ENCODE measurements around the gene CATSPER4. TPM values are rescaled to one million over a fixed set of nuclear protein-coding genes. Genes with fewer than 3 reads are reported as not detected.

The CATSPER4 gene
- total RNA-seq, 1 experiment from 2014 or later, result not detected

DNA sequence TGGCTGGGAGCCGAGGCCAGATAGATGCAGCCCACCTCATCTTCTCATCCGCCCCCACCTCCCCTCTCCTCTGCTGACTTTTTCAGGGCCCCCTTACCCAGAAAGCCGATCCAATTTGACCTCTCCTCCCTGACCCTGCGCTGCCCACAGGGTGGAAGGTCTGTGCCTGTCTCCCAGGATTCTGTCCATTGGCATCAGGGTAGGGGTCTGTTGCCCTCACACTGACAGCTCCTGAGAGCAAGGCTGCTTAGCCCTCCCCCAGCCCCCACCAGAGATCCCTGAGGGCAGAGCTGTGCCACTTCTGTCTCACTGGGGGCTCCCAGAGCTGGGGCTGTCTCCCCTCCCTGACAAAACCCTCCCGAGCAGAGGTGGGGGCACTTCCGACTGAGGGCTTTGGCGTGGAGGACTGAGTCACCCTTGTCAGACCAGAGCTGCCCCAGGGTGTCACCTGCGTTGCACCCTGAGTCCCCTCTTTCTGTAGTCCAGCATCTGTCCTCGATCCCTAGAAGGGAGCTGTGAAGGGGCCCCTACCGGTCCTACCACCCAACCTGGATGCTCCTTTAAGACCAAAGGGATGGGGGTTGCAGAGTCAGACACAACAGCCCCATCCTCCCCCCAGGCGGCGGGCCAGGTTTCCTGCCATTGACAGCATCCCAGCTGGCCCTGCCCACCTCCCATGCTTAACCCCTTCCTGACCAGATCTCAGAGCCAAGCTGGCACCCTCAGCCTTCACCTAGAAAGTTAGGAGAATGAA, 33.9 kb upstream of the CATSPER4 start:
- Mint-ChIP-seq H3K36me3 (ENCODE audit: insufficient read depth, unreplicated experiment) (no peaks in the 10 kb centered on the region), H3K4me1 (ENCODE audit: low read depth, unreplicated experiment) (no peaks in the 10 kb centered on the region), H3K4me3 (ENCODE audit: low read depth, unreplicated experiment) (no peak overlapping the region), H3K27ac (ENCODE audit: unreplicated experiment) (no peak overlapping the region), H3K9me3 (ENCODE audit: low read depth, unreplicated experiment) (no peaks in the 10 kb centered on the region), H3K27me3 (ENCODE audit: unreplicated experiment) (peaks cover 27% of the 10 kb centered on the region)
- intact Hi-C loops (cut with micrococcal nuclease; ENCODE audit: unreplicated experiment), result no loop called here
- BruUV-seq (replicated peaks), result no TSS peak
- CTCF ChIA-PET, result no interaction called here
- TF ChIP-seq, protein P1, sequence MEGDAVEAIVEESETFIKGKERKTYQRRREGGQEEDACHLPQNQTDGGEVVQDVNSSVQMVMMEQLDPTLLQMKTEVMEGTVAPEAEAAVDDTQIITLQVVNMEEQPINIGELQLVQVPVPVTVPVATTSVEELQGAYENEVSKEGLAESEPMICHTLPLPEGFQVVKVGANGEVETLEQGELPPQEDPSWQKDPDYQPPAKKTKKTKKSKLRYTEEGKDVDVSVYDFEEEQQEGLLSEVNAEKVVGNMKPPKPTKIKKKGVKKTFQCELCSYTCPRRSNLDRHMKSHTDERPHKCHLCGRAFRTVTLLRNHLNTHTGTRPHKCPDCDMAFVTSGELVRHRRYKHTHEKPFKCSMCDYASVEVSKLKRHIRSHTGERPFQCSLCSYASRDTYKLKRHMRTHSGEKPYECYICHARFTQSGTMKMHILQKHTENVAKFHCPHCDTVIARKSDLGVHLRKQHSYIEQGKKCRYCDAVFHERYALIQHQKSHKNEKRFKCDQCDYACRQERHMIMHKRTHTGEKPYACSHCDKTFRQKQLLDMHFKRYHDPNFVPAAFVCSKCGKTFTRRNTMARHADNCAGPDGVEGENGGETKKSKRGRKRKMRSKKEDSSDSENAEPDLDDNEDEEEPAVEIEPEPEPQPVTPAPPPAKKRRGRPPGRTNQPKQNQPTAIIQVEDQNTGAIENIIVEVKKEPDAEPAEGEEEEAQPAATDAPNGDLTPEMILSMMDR (IDR thresholded peaks at IDR 0.05; ENCODE audit: unreplicated experiment), result no peak
- DNase-seq, result no peak

GRCh38 chr1:26158271-26158907, 32.0 kb upstream of the CATSPER4 start:
- Mint-ChIP-seq H3K27ac (ENCODE audit: unreplicated experiment) (no peak overlapping the region), H3K36me3 (ENCODE audit: insufficient read depth, unreplicated experiment) (peaks cover 5% of the 10 kb centered on the region), H3K4me1 (ENCODE audit: low read depth, unreplicated experiment) (no peaks in the 10 kb centered on the region), H3K9me3 (ENCODE audit: low read depth, unreplicated experiment) (no peaks in the 10 kb centered on the region), H3K4me3 (ENCODE audit: low read depth, unreplicated experiment) (no peak overlapping the region), H3K27me3 (ENCODE audit: unreplicated experiment) (peaks cover 25% of the 10 kb centered on the region)
- DNase-seq, result no peak
- CTCF ChIA-PET, result no interaction called here
- no TSS peak for BruUV-seq (replicated peaks)
- TF ChIP-seq, protein P1 (IDR thresholded peaks at IDR 0.05; ENCODE audit: unreplicated experiment), result no peak
- intact Hi-C loops (cut with micrococcal nuclease; ENCODE audit: unreplicated experiment), result no loop called here

- Mint-ChIP-seq H3K27me3 (ENCODE audit: unreplicated experiment) (peaks cover 18% of the 10 kb centered on the region), H3K36me3 (ENCODE audit: insufficient read depth, unreplicated experiment) (peaks cover 5% of the 10 kb centered on the region), H3K27ac (ENCODE audit: unreplicated experiment) (no peak within 1 kb of the TSS), H3K4me3 (ENCODE audit: low read depth, unreplicated experiment) (no peak within 1 kb of the TSS), H3K9me3 (ENCODE audit: low read depth, unreplicated experiment) (no peaks in the 10 kb centered on the region), H3K4me1 (ENCODE audit: low read depth, unreplicated experiment) (no peaks in the 10 kb centered on the region)
- intact Hi-C loops (cut with micrococcal nuclease; ENCODE audit: unreplicated experiment), result no loop called here
- DNase-seq, result no peak
- TF ChIP-seq, protein P1 (IDR thresholded peaks at IDR 0.05; ENCODE audit: unreplicated experiment), result no peak
- no TSS peak for BruUV-seq (replicated peaks)
- CTCF ChIA-PET, result no interaction called here
These were observed 31.3 kb upstream of the CATSPER4 start, which contains the start of gene FAM110D for GRCh38 chr1:26158908-26159742. Gene FAM110D (plus strand): TSS chr1:26159079. CDS start chr1:26161292, 2,213 bp downstream.

DNA sequence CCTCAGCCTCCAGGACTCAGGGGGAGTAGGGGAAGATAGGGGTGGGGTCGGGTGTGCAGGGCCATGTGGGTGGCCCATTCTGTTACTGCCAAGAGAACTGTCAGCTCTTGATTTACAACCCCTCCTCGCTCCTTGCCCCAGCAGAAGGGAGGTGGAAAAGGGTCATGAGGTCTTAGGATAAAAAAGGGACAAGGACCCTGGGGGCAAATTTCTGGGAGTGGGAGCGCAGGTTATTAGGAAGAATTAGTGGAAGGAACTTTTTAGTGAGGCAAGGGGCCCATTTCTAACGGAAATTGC, 30.7 kb upstream of the CATSPER4 start:
- BruUV-seq (replicated peaks), result no TSS peak
- intact Hi-C loops (cut with micrococcal nuclease; ENCODE audit: unreplicated experiment), result loop anchor here (5.0 kb wide), 1 partner anchor 52 kb away; no protein-coding TSS in a partner anchor
- CTCF ChIA-PET, result no interaction called here
- Mint-ChIP-seq H3K4me3 (ENCODE audit: low read depth, unreplicated experiment) (no peak overlapping the region), H3K27ac (ENCODE audit: unreplicated experiment) (no peak overlapping the region), H3K4me1 (ENCODE audit: low read depth, unreplicated experiment) (no peaks in the 10 kb centered on the region), H3K36me3 (ENCODE audit: insufficient read depth, unreplicated experiment) (peaks cover 10% of the 10 kb centered on the region), H3K9me3 (ENCODE audit: low read depth, unreplicated experiment) (no peaks in the 10 kb centered on the region), H3K27me3 (ENCODE audit: unreplicated experiment) (peaks cover 18% of the 10 kb centered on the region)
- DNase-seq, result no peak
- TF ChIP-seq, protein P1 (IDR thresholded peaks at IDR 0.05; ENCODE audit: unreplicated experiment), result no peak

All from Calu3 (cell line).